ENCODE results near the gene RPL26. TPM values are rescaled to one million over a fixed set of nuclear protein-coding genes. Genes with fewer than 3 reads are reported as not detected.
"Not testable (repeated sequence)": the region's sequence is repeated elsewhere in the genome, so short reads cannot be mapped to it uniquely, and the experiment has no call there.

Gene RPL26
- total RNA-seq, 2 experiments from 2014 or later = 1,633 to 1,747 TPM

DNA sequence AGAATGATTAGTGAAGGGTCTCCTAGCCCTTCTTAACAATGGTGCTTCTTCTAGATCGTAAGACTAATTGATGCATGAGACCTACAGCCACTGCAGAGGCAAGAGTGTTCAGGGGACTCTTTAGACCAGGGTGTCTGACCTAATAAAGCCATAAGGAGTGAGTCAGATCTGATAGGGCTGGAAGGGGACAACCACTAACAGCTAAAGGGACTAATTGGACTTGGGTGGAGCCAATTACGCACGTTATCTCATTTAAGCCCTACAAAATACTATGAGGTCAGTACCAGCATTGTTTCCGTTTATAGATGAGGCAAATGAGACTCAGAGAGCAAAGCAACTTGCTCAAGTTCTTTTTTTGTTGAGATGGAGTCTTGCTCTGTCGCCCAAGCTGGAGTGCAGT is 29.1 kb upstream of the RPL26 start:
- Mint-ChIP-seq H3K27ac (no peak overlapping the region), H3K27me3 (ENCODE audit: low read depth) (peaks cover 35% of the 10 kb centered on the region), H3K9me3 (ENCODE audit: insufficient read depth) (no peaks in the 10 kb centered on the region), H3K36me3 (ENCODE audit: low read depth) (no peaks in the 10 kb centered on the region), H3K4me3 (no peak overlapping the region), H3K4me1 (ENCODE audit: low read depth) (peaks cover 42% of the 10 kb centered on the region)
- DNase-seq (no peak), ATAC-seq (no peak)
- POLR2A ChIA-PET = no interaction called here
- CTCF ChIA-PET = interaction anchor here (0.9 to 2.9 kb wide), 4 partner anchors 35 to 374 kb away, joined by 4 to 29 read pairs (median 5); partner anchors contain the start of genes CCDC42 and KRABD2

DNA sequence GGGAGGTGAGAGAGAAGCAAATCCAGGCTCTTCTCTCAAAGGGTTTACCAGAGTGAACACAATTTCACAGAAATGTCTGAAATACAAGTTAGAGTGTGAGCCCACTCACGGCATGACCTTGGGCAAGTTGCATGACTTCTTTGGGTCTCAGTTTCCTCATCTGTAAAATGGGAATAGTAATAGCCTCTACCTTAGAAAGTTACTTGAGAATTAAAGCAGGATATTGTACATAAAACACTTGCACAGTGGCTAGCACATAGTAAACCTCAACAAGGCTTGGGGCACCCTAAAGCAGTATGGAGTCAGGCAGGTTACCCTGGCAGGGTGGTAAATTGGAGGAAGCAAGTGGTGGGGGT is 27.9 kb upstream of the RPL26 start:
- H3K27ac Mint-ChIP-seq = no peak overlapping the region
- H3K27me3 Mint-ChIP-seq (ENCODE audit: low read depth) = peaks cover 25% of the 10 kb centered on the region
- CTCF ChIA-PET = interaction anchor here (0.6 to 2.9 kb wide), 26 partner anchors 9 to 592 kb away, joined by 3 to 36 read pairs (median 4); partner anchors contain the start of genes CCDC42, KRABD2 and NDEL1
- peaks cover 42% of the 10 kb centered on the region for H3K4me1 Mint-ChIP-seq (ENCODE audit: low read depth)
- H3K36me3 Mint-ChIP-seq (ENCODE audit: low read depth) = no peaks in the 10 kb centered on the region
- POLR2A ChIA-PET = interaction anchor here (0.7 kb wide), 2 partner anchors 336 to 967 kb away, joined by 3 read pairs; no protein-coding TSS in a partner anchor
- H3K9me3 Mint-ChIP-seq (ENCODE audit: insufficient read depth) = no peaks in the 10 kb centered on the region
- DNase-seq = no peak
- ATAC-seq = no peak
- no peak overlapping the region for H3K4me3 Mint-ChIP-seq

DNA sequence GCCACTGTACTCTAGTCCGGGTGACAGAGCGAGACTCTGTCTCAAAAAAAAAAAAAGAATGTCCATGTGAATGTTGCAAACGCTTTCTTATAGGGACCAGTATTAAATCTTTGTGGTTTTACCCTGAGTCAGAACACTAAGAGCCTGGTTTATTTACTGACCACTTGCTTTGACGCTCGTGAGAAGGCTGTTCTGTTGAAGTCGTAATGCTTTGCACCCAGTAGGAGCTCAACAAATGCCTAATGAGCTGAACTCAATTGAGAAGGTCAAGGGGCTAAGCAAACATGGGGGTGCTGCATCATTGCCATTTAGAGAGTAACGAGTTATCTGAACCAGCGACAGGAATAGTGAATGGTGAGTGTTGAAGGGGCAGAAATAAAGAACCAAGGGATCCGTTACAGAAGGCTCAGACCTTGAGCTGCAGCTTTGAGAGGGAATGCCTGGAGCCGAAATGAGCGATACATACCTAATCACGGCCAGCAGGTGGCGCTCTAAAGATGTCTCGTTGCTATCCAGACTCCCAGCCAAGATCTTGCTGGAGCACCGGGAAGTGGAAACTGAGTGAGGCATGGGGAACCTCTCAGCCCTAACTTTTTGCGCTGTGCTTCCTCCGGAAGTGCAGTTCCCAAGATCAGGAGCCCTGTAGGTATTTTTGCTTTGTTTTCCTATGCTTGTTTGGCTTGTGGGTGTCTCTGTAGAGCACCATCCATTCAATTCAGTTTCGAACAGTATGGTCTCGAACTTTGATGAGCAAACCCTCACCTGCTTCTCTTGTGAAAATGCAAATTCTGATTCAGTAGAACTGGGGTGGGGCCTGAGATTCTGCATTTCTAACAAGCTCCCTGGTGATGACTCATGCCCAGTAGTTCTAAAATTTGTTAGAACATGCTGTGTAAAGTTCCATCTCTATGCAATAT is 27.2 kb upstream of the RPL26 start:
- POLR2A ChIA-PET = interaction anchor here (0.7 to 1.0 kb wide), 3 partner anchors 9 to 967 kb away, joined by 3 read pairs; no protein-coding TSS in a partner anchor
- CTCF ChIA-PET = interaction anchor here (0.5 to 2.9 kb wide), 55 partner anchors 10 to 592 kb away, joined by 3 to 36 read pairs (median 4); partner anchors contain the start of genes CCDC42, KRABD2, NDEL1 and PIK3R6
- no peaks in the 10 kb centered on the region for H3K9me3 Mint-ChIP-seq (ENCODE audit: insufficient read depth)
- peaks cover 22% of the 10 kb centered on the region for H3K27me3 Mint-ChIP-seq (ENCODE audit: low read depth)
- DNase-seq (peak; percentile 84), ATAC-seq (peak; percentile 80)
- H3K27ac Mint-ChIP-seq = no peak overlapping the region
- H3K4me1 Mint-ChIP-seq (ENCODE audit: low read depth) = peaks cover 42% of the 10 kb centered on the region
- no peaks in the 10 kb centered on the region for H3K36me3 Mint-ChIP-seq (ENCODE audit: low read depth)
- no peak overlapping the region for H3K4me3 Mint-ChIP-seq

DNA sequence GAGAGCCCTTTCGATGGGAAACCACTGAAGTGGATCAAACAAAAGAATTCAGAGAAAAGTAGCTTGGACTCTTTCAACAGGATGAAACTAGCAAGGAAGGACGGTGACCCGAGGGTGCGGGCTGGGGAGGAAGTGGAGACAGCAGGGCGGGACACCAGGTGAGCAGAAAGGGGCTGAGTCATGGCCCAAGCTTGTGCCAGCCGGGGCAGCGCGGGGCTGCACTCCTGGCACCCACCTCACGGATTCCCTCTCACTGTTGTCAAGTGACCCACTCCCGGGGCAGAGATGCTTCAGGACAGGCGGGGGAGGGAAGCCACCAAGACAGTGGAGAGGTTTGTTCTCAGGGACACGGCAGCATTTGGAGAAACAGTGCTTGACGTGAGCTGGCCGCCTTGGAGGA is 25.4 kb upstream of the RPL26 start:
- Mint-ChIP-seq H3K27ac (no peak overlapping the region), H3K4me3 (no peak overlapping the region), H3K4me1 (ENCODE audit: low read depth) (peaks cover 38% of the 10 kb centered on the region), H3K9me3 (ENCODE audit: insufficient read depth) (no peaks in the 10 kb centered on the region), H3K27me3 (ENCODE audit: low read depth) (peaks cover 17% of the 10 kb centered on the region), H3K36me3 (ENCODE audit: low read depth) (no peaks in the 10 kb centered on the region)
- ATAC-seq (no peak), DNase-seq (peak; percentile 30)
- CTCF ChIA-PET = no interaction called here
- POLR2A ChIA-PET = no interaction called here

DNA sequence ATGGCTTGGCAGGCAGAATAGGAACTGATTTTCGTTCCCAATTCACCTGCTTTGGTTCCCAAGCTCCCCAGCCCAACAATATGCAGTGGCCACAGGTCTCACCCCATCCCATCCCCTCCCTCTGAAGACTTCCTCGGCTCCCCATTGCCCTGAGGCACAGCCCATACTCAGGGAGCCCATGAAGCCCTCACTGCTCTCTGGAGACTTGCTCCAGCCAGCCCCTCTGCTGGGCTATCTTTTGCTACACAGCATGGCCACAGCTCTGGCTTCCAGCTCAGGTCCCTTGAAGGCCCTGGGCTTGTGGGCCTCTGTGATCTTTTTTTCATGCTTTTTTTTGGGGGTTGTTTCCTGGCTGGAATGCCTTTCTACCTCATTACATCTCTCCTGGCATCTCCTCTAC is 23.2 kb upstream of the RPL26 start:
- CTCF ChIA-PET = interaction anchor here (0.7 kb wide), 1 partner anchor 603 kb away, joined by 4 read pairs; no protein-coding TSS in a partner anchor
- Mint-ChIP-seq H3K27me3 (ENCODE audit: low read depth) (peaks cover 14% of the 10 kb centered on the region), H3K4me1 (ENCODE audit: low read depth) (peaks cover 20% of the 10 kb centered on the region), H3K27ac (no peak overlapping the region), H3K4me3 (no peak overlapping the region), H3K9me3 (ENCODE audit: insufficient read depth) (no peaks in the 10 kb centered on the region), H3K36me3 (ENCODE audit: low read depth) (no peaks in the 10 kb centered on the region)
- POLR2A ChIA-PET = interaction anchor here (0.6 kb wide), 1 partner anchor 19 kb away, joined by 4 read pairs; no protein-coding TSS in a partner anchor
- ATAC-seq (no peak), DNase-seq (no peak)

DNA sequence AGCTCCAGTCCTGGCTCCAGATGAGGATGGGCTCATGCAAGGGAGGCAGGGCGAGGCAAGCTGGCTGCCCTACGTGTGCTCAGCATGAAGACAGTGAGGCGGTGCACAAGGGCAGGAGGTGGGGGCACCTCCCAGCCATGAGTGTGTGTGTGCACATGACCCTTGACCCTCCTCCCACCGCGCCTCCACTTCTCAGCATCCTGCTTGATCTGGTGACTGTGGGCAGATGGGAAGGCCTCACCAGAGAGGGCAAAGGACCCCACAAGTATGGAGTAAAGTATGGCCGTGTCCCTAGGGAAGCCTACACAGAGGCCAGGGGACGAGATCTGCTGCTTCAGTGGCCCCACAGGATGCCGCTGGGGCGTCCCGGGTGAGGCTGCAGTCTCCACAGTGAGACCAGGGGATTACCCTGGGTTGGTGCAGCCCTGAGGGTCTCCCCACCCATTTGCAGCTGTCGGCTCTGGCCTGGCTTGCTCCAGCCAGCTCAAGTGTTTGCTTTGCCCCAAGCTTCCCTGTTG is 22.6 kb upstream of the RPL26 start:
- ATAC-seq (no peak), DNase-seq (no peak)
- no peak overlapping the region for H3K4me3 Mint-ChIP-seq
- peaks cover 15% of the 10 kb centered on the region for H3K4me1 Mint-ChIP-seq (ENCODE audit: low read depth)
- POLR2A ChIA-PET = no interaction called here
- H3K9me3 Mint-ChIP-seq (ENCODE audit: insufficient read depth) = no peaks in the 10 kb centered on the region
- no peaks in the 10 kb centered on the region for H3K36me3 Mint-ChIP-seq (ENCODE audit: low read depth)
- H3K27ac Mint-ChIP-seq = no peak overlapping the region
- CTCF ChIA-PET = interaction anchor here (0.7 kb wide), 1 partner anchor 604 kb away, joined by 4 read pairs; no protein-coding TSS in a partner anchor
- peaks cover 14% of the 10 kb centered on the region for H3K27me3 Mint-ChIP-seq (ENCODE audit: low read depth)

DNA sequence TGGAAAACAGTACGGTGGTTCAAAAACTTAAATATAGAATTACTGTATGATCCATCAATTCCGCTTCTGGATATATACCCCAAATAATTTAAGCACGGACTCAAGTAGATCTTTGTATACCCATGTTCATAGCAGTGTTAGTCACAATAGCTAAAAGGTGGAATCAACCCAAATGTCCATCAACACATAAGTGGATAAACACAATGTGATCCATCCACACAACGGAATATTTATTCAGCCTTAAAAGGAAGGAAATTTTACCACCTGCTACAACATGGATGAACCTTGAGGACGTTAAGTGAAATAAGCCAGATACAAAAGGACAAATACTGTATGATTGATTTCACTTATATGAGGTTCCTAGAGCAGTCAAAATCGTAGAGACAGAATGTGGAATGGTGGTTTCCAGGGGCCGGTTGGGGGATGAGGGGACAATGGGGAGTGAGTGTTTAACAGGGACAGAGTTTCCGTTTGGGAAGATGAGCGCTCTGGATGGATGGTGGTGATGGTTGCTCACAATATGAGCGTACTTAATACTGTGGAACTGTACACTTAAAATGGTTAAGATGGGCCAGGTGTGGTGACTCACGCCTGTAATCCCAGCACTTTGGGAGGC is 20.0 kb upstream of the RPL26 start:
- Mint-ChIP-seq H3K36me3 (ENCODE audit: low read depth) (no peaks in the 10 kb centered on the region), H3K27ac (no peak overlapping the region), H3K4me1 (ENCODE audit: low read depth) (peaks cover under 1% of the 10 kb centered on the region), H3K9me3 (ENCODE audit: insufficient read depth) (no peaks in the 10 kb centered on the region), H3K4me3 (no peak overlapping the region), H3K27me3 (ENCODE audit: low read depth) (peaks cover 18% of the 10 kb centered on the region)
- no peak for DNase-seq
- CTCF ChIA-PET = no interaction called here
- ATAC-seq = no peak
- POLR2A ChIA-PET = no interaction called here

DNA sequence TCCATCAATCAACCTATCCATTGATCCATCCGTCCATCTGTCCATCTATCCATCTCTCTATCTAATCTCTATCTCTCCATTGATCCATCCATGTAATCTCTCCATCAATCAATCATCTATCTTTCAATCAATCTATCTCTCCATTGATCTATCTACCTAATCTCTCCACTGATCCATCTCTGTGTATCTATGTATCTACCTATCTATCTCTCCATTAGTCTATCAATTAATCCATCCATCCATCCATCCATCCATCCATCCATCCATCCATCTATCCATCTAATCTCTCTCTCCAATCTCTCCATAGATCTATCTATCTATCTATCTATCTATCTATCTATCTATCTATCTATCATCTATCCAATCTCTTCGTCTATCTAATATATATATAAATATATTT is 18.1 kb upstream of the RPL26 start:
- H3K9me3 Mint-ChIP-seq (ENCODE audit: insufficient read depth) = no peaks in the 10 kb centered on the region
- ChIA-PET CTCF (no interaction called here), POLR2A (no interaction called here)
- no peak overlapping the region for H3K27ac Mint-ChIP-seq
- no peaks in the 10 kb centered on the region for H3K36me3 Mint-ChIP-seq (ENCODE audit: low read depth)
- H3K4me3 Mint-ChIP-seq = no peak overlapping the region
- ATAC-seq (no peak), DNase-seq (no peak)
- H3K27me3 Mint-ChIP-seq (ENCODE audit: low read depth) = peaks cover 30% of the 10 kb centered on the region
- H3K4me1 Mint-ChIP-seq (ENCODE audit: low read depth) = no peaks in the 10 kb centered on the region

DNA sequence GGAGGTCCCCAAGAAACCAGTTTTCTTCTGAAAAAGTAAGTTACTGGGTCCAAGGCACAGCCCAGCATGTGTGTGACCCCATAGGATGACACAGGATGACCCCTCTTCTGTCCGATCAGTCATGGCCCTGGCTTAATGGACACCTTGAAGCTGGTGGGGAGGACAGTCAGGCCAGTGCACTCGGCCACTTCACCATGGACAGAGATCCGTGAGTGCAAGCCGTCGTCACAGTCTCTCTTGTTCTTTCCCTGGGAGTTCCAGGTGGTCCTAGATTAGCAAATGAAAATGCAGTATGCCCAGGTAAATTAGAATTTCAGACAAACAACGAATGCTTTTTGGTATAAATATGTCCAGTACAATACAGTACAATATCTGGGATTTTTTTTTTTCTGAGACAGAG is 16.0 kb upstream of the RPL26 start:
- Mint-ChIP-seq H3K27me3 (ENCODE audit: low read depth) (peaks cover 36% of the 10 kb centered on the region), H3K4me1 (ENCODE audit: low read depth) (peaks cover 11% of the 10 kb centered on the region), H3K27ac (no peak overlapping the region), H3K9me3 (ENCODE audit: insufficient read depth) (no peaks in the 10 kb centered on the region), H3K4me3 (no peak overlapping the region), H3K36me3 (ENCODE audit: low read depth) (no peaks in the 10 kb centered on the region)
- ATAC-seq (no peak), DNase-seq (no peak)
- ChIA-PET POLR2A (no interaction called here), CTCF (interaction anchor here (0.8 kb wide), 1 partner anchor 11 kb away, joined by 3 read pairs; no protein-coding TSS in a partner anchor)

DNA sequence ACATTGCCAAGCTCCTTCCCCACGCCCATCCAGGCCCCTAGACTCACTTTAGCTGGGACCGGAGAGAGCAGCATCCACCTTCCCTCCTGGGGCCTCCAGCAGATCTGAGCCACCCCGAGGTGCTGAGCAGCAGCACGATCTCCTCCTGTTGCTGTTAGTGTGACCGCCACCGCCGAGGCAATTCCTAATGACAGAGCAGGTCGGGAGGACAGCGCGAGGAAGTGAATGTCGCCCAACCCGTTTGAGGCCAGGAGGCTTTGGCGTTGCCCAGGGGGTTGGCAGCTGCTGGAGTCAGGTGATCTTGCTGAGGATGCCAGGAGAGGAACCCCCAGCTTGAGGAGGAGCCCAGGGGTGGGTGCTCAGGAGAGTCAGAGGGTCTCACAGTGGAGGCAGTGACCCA is 14.6 kb upstream of the RPL26 start, which contains the start of gene RNF222:
TSS of gene RNF222 (minus strand) at position 192 of the 400 bp plus-strand sequence. CDS start 4,366 bp downstream, outside the sequence.
- Mint-ChIP-seq H3K27me3 (ENCODE audit: low read depth) (peaks cover 33% of the 10 kb centered on the region), H3K27ac (no peak within 1 kb of the TSS), H3K4me1 (ENCODE audit: low read depth) (peaks cover 20% of the 10 kb centered on the region), H3K4me3 (no peak within 1 kb of the TSS), H3K9me3 (ENCODE audit: insufficient read depth) (no peaks in the 10 kb centered on the region), H3K36me3 (ENCODE audit: low read depth) (no peaks in the 10 kb centered on the region)
- ATAC-seq (no peak), DNase-seq (no peak)
- ChIA-PET POLR2A (no interaction called here), CTCF (no interaction called here)

DNA sequence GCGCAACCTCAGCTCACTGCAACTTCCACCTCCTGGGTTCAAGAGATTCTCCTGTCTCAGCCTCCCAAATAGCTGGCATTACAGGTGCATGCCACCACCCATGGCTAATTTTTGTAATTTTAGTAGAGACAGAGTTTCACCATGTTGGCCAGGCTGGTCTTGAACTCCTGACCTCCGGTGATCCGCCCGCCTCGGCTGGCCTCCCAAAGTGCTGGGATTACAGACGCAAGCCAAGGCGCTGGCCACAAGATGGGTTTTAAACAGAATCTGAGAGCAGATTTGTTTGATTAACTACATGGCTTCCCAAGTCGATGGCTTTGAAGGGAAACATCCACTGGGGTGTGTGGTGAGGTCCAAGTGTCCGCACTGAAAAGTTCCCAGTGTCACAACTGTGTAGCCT is 11.5 kb upstream of the RPL26 start:
- Mint-ChIP-seq H3K27me3 (ENCODE audit: low read depth) (peaks cover 22% of the 10 kb centered on the region), H3K4me1 (ENCODE audit: low read depth) (peaks cover 20% of the 10 kb centered on the region)
- not testable (repeated sequence) for ATAC-seq; H3K27ac Mint-ChIP-seq; H3K36me3 Mint-ChIP-seq (ENCODE audit: low read depth); H3K4me3 Mint-ChIP-seq; DNase-seq; H3K9me3 Mint-ChIP-seq (ENCODE audit: insufficient read depth)
- POLR2A ChIA-PET = interaction anchor here (0.6 to 2.0 kb wide), 5 partner anchors 11 to 352 kb away, joined by 3 to 7 read pairs (median 4); partner anchors contain the start of genes KRABD2 and NDEL1
- CTCF ChIA-PET = interaction anchor here (0.8 to 3.3 kb wide), 7 partner anchors 11 to 352 kb away, joined by 3 to 21 read pairs (median 5); partner anchors contain the start of gene KRABD2
